OCI-LY1 (cell line): ENCODE results near the gene FHL2.

ENCODE experiments used
- EZH2 ChIP-seq: fragments of 200-600 bp; sonication (generic), shearing (Covaris generic); IDR thresholded peaks from 2 replicates; pipeline ENCODE4 v1.8.0; 2017; ENCODE audit warnings: borderline replicate concordance, mixed run types, mild to moderate bottlenecking, antibody characterized with exemption, low read length, moderate library complexity, mixed read lengths
- TF ChIP-seq, protein P1 (sequence below): fragments of 200-600 bp; sonication (generic), shearing (Covaris generic); IDR thresholded peaks from 2 replicates; pipeline ENCODE4 v1.5.1; 2017; ENCODE audit warnings: mild to moderate bottlenecking, antibody characterized with exemption, low read length, moderate library complexity, mixed read lengths

DNA sequence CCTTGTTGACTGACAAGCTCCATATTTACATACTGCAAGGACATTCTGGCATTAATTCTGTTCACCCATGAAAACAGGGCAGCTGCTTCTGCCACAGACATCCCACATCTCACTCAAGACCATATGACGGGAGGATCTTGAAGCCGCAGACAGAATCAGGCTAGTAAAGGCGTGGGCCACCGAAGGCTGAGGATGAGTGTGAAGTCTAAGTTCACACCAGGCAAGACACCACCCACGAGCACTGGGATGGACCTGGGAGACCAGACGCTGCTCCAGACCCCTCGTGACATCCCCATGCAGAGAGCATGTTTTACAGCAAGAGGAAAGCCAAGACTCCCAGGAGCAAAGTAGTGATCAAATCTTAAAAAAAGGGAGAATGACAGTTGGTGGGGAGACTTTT, 3.2 kb downstream of the FHL2 start:
- TF ChIP-seq, protein P1, sequence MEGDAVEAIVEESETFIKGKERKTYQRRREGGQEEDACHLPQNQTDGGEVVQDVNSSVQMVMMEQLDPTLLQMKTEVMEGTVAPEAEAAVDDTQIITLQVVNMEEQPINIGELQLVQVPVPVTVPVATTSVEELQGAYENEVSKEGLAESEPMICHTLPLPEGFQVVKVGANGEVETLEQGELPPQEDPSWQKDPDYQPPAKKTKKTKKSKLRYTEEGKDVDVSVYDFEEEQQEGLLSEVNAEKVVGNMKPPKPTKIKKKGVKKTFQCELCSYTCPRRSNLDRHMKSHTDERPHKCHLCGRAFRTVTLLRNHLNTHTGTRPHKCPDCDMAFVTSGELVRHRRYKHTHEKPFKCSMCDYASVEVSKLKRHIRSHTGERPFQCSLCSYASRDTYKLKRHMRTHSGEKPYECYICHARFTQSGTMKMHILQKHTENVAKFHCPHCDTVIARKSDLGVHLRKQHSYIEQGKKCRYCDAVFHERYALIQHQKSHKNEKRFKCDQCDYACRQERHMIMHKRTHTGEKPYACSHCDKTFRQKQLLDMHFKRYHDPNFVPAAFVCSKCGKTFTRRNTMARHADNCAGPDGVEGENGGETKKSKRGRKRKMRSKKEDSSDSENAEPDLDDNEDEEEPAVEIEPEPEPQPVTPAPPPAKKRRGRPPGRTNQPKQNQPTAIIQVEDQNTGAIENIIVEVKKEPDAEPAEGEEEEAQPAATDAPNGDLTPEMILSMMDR: no peak
- TF ChIP-seq EZH2: no peak
